Keratinocyte (primary cell): Measurements from ENCODE around the gene CA12.

Source experiments
- CTCF ChIP-seq, 3 experiments: IDR thresholded peaks in 1 of 3; conservative IDR thresholded peaks in 1 of 3; optimal IDR thresholded peaks in 1 of 3; 2 replicates in 2 of 3; 3 replicates in 1 of 3; pipeline versions ENCODE3 to v1.5.1; 2011; ENCODE audit warnings: low read length in 3 of 3, mild to moderate bottlenecking in 3 of 3, moderate library complexity in 2 of 3, control low read depth in 1 of 3, inconsistent platforms in 1 of 3; ENCODE audit not compliant: insufficient read depth in 2 of 3; ENCODE audit errors: extremely low read depth in 1 of 3
- EZH2 ChIP-seq: IDR thresholded peaks from one replicate; pipeline ENCODE4 v1.6.1; 2012; ENCODE audit warnings: inconsistent platforms, mild to moderate bottlenecking, low read length, moderate library complexity

- TF ChIP-seq EZH2 (no peak), CTCF (optimal IDR thresholded peaks at IDR 0.05 in 1 of 3, IDR thresholded peaks at IDR 0.05 in 1 of 3, conservative IDR thresholded peaks at IDR 0.05 in 1 of 3; ENCODE audit: extremely low read depth in 1 of 3, insufficient read depth in 2 of 3, low read length in 3 of 3) (no peak)
These were observed 98.5 kb downstream of the CA12 start for GRCh38 chr15:63283126-63283525.
